NAMALWA (cell line): Measurements from ENCODE around the gene IBA57.

ENCODE experiments used
- DNase-seq: peaks from one replicate; pipeline ENCODE4 v3.0.0-alpha.2; 2015; ENCODE audit warnings: low spot score

IBA57 gene

DNA sequence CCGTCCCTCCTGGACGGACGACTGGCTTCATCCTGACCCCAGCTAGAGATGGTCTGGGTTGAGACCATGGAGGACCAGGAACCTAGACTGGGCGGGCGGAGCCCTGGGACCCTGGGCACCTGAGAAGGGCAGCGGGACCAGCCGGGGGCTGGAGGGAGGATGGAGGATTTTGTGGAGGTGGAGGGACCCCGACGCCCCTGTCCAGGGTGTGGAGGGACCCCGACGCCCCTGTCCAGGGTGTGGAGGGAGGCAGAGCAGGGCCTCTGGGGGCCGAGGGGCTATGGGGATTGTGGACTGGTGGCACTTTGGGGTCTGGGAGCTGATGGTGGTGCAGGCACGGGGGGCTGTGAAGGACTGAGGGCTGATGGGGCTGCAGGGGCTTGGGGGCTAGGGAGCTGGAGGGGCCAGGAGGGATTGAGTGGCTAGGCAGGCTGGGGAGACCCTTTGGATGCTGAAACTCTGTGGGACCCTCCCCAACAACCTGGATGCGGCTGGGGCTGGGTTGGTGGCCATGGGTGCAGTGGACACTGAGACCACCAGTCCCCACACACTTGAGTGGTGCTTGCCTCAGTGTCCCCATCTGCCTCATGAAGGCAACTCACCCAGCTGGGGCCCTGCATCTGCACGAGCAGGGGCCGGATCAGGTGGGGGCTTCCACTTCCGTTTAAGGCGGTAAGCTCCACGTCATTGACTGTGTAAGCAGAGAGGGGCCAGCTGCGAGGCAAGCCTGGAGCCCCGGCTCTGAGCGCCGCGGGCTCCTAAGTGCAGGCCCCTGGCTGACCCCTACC is 8.5 kb upstream of the IBA57 start:
- DNase-seq, result no peak

- DNase-seq, result no peak
Observed at GRCh38 chr1:228157729-228158126, 7.9 kb upstream of the IBA57 start.

- DNase-seq, result no peak
Observed at GRCh38 chr1:228158151-228159007, 7.2 kb upstream of the IBA57 start.

DNA sequence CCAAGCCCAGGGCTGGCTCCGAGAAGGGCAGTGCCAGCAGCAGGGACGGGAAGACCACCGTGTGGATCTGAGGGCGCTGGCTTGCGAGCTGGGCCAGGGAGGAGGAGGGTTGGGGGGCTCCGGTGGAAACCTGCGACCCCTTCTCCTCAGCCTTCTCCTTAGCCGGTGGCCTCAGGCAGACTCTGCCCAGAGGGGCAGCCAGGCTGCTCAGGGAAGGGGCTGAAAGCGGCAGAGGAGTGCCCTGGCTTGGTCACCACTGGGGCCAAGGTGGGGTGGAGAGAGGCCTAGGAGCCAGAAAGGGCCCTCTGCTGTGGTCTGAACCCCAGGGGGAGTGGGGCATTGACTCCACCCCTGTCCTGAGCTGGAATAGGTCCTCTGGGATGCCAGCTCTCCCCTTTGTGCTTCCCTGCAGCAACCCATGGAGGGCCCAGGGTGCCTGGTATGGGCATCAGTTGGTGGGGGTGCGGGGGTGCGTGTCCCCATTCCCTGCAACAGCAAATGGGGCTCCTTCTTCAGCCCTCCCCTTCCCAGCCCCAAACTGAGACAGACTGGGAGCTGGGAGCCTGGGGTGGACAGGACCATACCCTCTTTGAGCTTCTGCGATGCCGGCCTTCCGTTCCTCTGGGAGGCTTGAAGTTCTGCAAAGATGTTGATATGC is 6.5 kb upstream of the IBA57 start:
- DNase-seq, result no peak

- no peak for DNase-seq
Observed at GRCh38 chr1:228160201-228160761, 5.3 kb upstream of the IBA57 start.

DNA sequence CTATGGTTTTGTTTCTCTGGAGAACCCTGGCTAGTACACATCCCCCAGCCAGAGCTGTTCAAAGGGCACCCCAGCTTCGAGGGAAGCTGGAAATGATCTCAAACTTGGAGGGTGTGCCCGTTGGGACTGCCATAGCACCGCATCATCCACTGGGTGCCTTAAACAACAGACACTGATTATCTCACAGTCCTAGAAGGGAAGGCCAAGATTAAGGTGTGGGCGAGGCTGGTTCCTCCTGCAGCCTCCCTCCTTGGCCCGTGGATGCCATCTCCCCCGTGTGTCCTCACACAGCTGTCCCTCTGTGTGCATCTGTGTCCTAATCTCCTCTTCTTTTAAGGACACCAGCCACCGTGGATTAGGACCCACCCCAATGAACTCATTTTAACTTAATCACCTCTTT is 4.2 kb upstream of the IBA57 start:
- no peak for DNase-seq

DNA sequence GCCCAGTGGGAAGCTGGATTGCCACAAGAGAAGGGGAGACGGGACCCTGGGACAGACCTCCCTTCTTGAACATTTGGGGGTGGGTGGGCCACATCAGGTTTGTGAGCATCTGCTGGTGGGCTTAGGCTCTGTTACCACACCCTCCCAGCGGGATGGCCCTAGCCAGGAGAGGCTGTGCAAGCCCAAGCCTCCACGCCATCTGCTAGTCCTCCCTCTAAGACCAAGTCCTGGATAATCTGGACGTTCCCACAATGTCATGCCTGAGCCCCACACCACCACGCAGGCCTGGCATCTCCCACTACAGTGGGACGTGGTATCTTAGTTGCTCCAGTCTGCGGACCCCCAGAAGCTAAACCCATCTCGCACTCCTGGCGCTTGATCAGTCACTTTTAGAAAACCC is 3.7 kb upstream of the IBA57 start:
- DNase-seq, result no peak

DNA sequence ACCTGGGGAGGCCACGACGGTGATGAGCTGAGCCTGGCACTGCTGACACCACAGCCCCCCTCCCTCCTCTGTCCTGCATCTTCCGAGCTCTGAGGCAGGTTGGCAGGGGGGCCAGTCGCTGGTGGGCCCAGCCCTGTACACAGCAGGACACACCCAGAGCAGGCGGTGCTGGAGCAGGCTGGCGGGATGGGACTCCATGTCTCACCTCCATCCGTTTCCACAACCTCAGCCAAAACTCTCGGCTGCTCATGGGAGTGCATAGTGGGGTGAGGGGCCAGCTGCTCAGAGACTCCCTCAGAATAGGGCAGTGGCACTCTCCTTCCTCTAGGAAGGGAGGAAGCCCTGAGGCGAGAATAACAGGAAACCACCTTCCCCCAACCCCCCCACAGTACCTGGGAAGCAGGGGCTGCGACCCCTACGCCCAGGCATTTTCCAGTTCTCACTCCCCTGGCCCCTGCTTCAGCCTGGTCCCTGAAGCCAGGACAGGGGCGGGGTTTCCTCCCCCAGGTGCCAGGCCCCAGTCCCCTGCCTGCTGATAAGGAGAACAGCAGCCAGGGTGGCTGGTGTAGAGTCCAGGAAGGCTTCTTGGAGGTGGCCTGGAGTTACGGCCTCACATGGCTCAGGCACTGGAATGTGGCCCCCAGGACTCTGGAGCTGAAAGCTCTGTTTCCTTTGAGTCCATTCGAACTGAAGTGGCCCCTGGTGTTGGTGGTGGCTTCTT is 3.2 kb upstream of the IBA57 start:
- DNase-seq, result no peak

- DNase-seq, result no peak
Observed at GRCh38 chr1:228163007-228163753, 2.4 kb upstream of the IBA57 start.

DNA sequence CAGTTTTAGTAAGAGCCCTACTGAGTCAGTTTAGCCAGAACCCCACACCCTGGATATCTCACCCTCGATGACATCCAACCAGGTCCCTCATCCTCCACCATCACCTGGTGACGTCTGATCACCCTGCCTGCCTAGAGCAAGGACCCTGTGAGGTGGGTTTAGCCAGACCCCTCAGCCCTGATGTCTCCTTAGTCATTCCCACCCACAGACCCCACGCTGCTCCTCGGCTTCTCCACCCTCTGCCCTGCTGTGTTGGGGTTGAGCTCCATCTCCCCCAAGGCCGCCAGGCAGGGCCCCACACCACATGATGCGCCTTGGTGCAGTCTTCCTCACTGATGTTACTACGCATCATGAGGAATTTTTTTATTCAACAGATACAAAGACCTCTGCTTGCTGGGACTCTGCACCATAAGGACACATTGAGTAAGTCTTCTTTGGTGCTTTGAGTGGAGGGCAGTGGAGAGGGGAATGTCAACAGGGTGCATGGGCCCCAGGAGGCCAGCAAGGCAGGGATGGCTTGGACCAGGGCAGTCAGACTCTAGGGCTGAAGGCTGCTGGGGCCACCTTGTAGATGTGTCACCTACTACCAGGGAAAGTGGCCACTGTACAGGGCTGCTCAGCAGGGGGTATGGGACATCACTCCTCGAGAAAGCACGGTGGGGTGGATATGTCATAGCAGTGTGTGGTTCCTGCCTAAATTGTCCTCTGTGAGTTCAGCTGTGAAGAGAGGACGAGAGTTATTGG is 1.7 kb upstream of the IBA57 start:
- DNase-seq, result no peak

DNA sequence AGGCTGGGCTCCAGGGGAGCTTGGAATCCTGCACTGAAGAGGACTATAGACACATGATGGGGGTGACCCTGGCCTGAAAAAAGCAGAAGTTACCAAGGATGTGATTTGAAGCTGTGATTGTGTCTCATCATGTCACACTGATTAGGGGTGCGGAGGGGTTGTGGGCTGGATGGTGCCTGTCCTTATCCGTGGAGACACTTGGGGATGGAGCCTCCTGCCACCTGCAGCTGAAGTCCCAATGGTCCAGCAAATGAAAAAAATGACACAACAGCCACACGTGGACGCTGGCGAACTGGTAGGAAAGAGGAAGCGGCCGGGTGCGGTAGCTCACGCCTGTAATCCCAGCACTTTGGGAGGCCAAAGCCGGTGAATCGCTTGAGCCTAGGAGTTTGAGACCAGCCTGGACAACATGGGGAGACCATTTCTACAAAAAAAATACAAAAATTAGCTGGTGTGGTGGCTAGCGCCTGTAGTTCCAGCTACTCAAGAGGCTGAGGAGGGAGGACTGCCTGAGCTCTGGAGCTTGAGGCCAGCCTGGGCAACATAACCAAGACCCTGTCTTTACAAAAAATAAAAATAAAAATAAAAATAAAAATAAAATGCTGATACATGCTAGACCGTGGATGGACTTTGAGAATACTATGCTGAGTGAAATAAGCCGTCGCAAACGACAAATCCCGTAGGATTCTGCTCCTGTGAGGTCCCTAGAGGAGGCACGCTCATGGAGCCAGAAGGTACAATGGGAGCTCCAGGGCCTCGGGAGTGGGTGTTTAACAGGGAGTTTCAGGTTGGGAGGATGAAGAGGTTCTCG is 838 bp upstream of the IBA57 start:
- DNase-seq, result no peak

GRCh38 chr1:228166170-228166936 is 749 bp downstream of the IBA57 start:
- DNase-seq, result peak; percentile 84

- DNase-seq, result no peak
Observed at GRCh38 chr1:228168563-228169270, 3.1 kb downstream of the IBA57 start.

- DNase-seq, result no peak
Observed at GRCh38 chr1:228169345-228169744, 3.7 kb downstream of the IBA57 start.

- no peak for DNase-seq
Observed at GRCh38 chr1:228170666-228171065, 5.1 kb downstream of the IBA57 start.

GRCh38 chr1:228171221-228171891 is 5.8 kb downstream of the IBA57 start:
- DNase-seq, result no peak
